LNCaP clone FGC (cell line): ENCODE data around the gene OR10V1.
"Not testable (repeated sequence)": the region's sequence is repeated elsewhere in the genome, so short reads cannot be mapped to it uniquely, and the experiment has no call there.

Source experiments
- DNase-seq: peaks from one replicate; pipeline ENCODE4 v3.0.0-alpha.2; 2011; ENCODE audit warnings: low read depth
- H3K4me3 ChIP-seq: 2 replicates; pipeline ENCODE4 v1.5.1; 2011; ENCODE audit warnings: mild to moderate bottlenecking, low read depth, low read length, control low read depth
- CTCF ChIP-seq: IDR thresholded peaks from 2 replicates; pipeline ENCODE4 v1.5.1; 2012; ENCODE audit warnings: mild to moderate bottlenecking; ENCODE audit not compliant: control insufficient read depth, insufficient read depth; ENCODE audit errors: extremely low read depth

OR10V1 gene

GRCh38 chr11:59692915-59693314 lies 20.7 kb downstream of the OR10V1 start:
- DNase-seq: no peak
- TF ChIP-seq CTCF: no peak
- no peak overlapping the region for H3K4me3 ChIP-seq

GRCh38 chr11:59691156-59691555 lies 22.5 kb downstream of the OR10V1 start:
- no peak for DNase-seq
- no peak overlapping the region for H3K4me3 ChIP-seq
- no peak for TF ChIP-seq CTCF

- no peak overlapping the region for H3K4me3 ChIP-seq
- no peak for TF ChIP-seq CTCF
- no peak for DNase-seq
These were observed 24.6 kb downstream of the OR10V1 start for GRCh38 chr11:59689015-59689414.

DNA sequence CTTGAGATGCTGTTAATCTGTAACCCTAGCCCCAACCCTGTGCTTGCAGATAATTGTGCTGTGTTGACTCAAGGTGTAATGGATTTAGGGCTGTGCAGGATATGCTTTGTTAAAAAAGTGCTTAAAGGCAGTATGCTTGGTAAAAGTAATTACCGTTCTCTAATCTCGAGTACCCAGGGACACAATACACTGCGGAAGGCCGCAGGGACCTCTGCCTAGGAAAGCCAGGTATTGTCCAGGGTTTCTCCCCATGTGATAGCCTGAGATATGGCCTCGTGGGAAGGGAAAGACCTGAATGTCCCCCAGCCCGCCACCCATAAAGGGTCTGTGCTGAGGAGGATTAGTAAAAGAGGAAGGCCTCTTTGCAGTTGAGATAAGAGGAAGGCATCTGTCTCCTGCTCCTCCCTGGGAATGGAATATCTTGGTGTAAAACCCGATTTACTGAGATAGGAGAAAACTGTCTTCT lies 32.4 kb downstream of the OR10V1 start:
- DNase-seq, H3K4me3 ChIP-seq: not testable (repeated sequence)

DNA sequence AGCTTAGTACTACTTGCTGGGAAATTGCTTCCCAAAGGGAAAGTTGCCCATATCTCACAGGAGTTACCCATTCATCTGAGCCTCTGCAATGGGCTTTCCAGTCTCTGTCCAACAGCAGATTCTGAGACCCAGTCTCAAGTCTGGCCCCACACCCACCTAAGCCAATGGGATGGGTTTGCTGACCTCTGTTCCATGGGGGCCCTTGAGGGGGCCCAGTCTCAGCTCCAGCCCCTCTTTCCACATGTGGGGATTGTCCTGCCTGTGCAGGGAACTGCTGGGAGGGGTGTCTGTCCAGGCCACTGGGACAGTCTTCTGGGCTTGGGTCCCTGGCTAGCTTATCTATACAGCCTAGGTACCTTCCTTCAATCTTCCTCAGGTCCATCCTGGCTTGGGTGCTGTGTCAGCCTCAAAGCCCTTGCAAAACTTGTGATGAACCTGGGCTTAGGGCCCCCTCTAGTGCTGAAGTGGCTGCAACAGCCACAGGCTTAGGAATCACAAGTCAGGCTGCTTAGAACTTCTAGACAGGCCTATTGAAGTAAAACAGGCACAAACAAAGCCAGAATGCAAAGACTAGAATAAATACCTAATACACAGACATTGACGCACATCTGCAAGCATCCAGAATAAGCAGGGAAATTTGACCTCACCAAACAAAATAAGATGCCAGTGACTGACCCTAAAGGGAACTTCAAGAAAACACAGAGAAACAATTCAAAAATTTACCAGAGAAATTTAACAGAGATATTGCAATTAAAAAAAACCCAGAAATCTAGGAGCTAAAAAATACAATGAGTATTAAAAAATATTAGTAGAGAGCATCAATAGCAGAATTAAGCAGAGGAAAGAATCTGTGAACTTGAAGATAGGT lies 33.1 kb downstream of the OR10V1 start:
- DNase-seq: peak; percentile 65
- no peak overlapping the region for H3K4me3 ChIP-seq
- peak; percentile 96 for TF ChIP-seq CTCF

DNA sequence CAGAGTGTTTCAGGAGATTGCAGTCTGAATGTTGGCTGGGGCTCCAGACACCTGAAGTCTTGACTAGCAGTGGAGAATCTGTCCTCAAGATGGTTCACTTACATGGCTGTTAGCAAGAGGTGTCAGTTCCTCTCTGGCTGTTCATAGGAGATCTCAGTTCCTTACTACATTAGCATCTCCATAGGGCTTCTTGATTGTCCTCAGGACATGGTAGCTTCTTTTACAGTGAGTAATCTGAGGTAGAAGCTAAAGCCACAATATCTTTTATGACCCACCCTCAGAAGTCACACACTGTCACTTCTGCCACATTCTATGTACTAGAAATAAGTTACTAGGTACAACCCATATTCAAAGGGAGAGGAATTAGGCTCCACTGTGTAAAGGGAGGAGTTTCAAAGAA lies 34.3 kb downstream of the OR10V1 start:
- DNase-seq: no peak
- H3K4me3 ChIP-seq: no peak overlapping the region
- TF ChIP-seq CTCF: no peak

- no peak overlapping the region for H3K4me3 ChIP-seq
- no peak for TF ChIP-seq CTCF
- DNase-seq: no peak
These were observed 34.9 kb downstream of the OR10V1 start for GRCh38 chr11:59678813-59679165.
